ENCODE measurements around the gene SPAG7. TPM values are rescaled to one million over a fixed set of nuclear protein-coding genes. Genes with fewer than 3 reads are reported as not detected.

SPAG7 gene
- total and polyA plus RNA-seq, 10 donors: 34.8 to 89.1 (median 55.5) TPM

GRCh38 chr17:4934173-4934979, 33.2 kb downstream of the SPAG7 start:
- H3K27ac ChIP-seq: peak overlapping the region in 7 of 8 donors; percentile 13 to 55 (median 38)
- no peaks in the 10 kb centered on the region for H3K9me3 ChIP-seq
- H3K27me3 ChIP-seq (replicated peaks in 1 of 7): no peaks in the 10 kb centered on the region
- H3K4me3 ChIP-seq: peak overlapping the region in 1 of 8 donors; percentile 26
- DNase-seq: no peak
- 15 to 21% (median 17%) methylated on average over 14 of the region's 14 CpGs for WGBS, 5 donors
- TF ChIP-seq CTCF (IDR thresholded peaks at IDR 0.05 in 8 of 11, conservative IDR thresholded peaks at IDR 0.05 in 3 of 11) (peak in 3 of 11 experiments; percentile 14 to 31 (median 25)), POLR2AphosphoS5 (IDR thresholded peaks at IDR 0.05) (peak; percentile 59 to 77 (median 73)), POLR2A (IDR thresholded peaks at IDR 0.05) (no peak)
- H3K4me1 ChIP-seq: peaks cover 17 to 68% (median 34%) of the 10 kb centered on the region in 6 donors
- peaks cover 0 to 34% (median 19%) of the 10 kb centered on the region in 6 donors for H3K36me3 ChIP-seq
- intact Hi-C loops (cut with DNase I; ENCODE audit: low total_unique reads): loop anchor here (10.0 kb wide), 1 partner anchor 60 kb away; the partner anchor contains the start of genes INCA1 and KIF1C

GRCh38 chr17:4933646-4934045, 34.0 kb downstream of the SPAG7 start:
- 61 to 79% (median 67%) methylated on average over 7 to 16 of the region's 16 CpGs for WGBS, 5 donors
- Histone ChIP-seq H3K4me3 (peak overlapping the region in 1 of 8 donors; percentile 26), H3K9me3 (no peaks in the 10 kb centered on the region), H3K36me3 (peaks cover 0 to 34% (median 19%) of the 10 kb centered on the region in 6 donors), H3K4me1 (peaks cover 11 to 60% (median 26%) of the 10 kb centered on the region in 6 donors), H3K27ac (peak overlapping the region in 3 of 8 donors; percentile 13 to 55 (median 52)), H3K27me3 (replicated peaks in 1 of 7) (no peaks in the 10 kb centered on the region)
- no peak for DNase-seq
- intact Hi-C loops (cut with DNase I; ENCODE audit: low total_unique reads): loop anchor here (10.0 kb wide), 1 partner anchor 61 kb away; the partner anchor contains the start of genes INCA1 and KIF1C
- TF ChIP-seq POLR2A (IDR thresholded peaks at IDR 0.05): no peak
- TF ChIP-seq POLR2AphosphoS5 (IDR thresholded peaks at IDR 0.05): no peak
- no peak for TF ChIP-seq CTCF (IDR thresholded peaks at IDR 0.05 in 8 of 11, conservative IDR thresholded peaks at IDR 0.05 in 3 of 11)

GRCh38 chr17:4932756-4933155, 34.9 kb downstream of the SPAG7 start:
- H3K27ac ChIP-seq: no peak overlapping the region
- intact Hi-C loops (cut with DNase I; ENCODE audit: low total_unique reads): loop anchor here (10.0 kb wide), 1 partner anchor 62 kb away; the partner anchor contains the start of genes INCA1 and KIF1C
- 91 to 99% (median 92%) methylated on average over 12 of the region's 12 CpGs for whole genome bisulfite sequencing, 5 donors
- no peaks in the 10 kb centered on the region for H3K27me3 ChIP-seq (replicated peaks in 1 of 7)
- peaks cover 0 to 26% (median 13%) of the 10 kb centered on the region in 6 donors for H3K36me3 ChIP-seq
- H3K4me1 ChIP-seq: peaks cover 8 to 51% (median 18%) of the 10 kb centered on the region in 6 donors
- H3K4me3 ChIP-seq: no peak overlapping the region
- H3K9me3 ChIP-seq: no peaks in the 10 kb centered on the region
- DNase-seq: no peak
- TF ChIP-seq POLR2A (IDR thresholded peaks at IDR 0.05) (no peak), CTCF (IDR thresholded peaks at IDR 0.05 in 8 of 11, conservative IDR thresholded peaks at IDR 0.05 in 3 of 11) (no peak), POLR2AphosphoS5 (IDR thresholded peaks at IDR 0.05) (peak in 1 of 3 donors; percentile 69)

- no peak for DNase-seq
- TF ChIP-seq POLR2AphosphoS5 (IDR thresholded peaks at IDR 0.05): no peak
- TF ChIP-seq CTCF (IDR thresholded peaks at IDR 0.05 in 8 of 11, conservative IDR thresholded peaks at IDR 0.05 in 3 of 11): no peak
- no peak for TF ChIP-seq POLR2A (IDR thresholded peaks at IDR 0.05)
- intact Hi-C loops (cut with DNase I; ENCODE audit: low total_unique reads): loop anchor here (10.0 kb wide), 1 partner anchor 63 kb away; the partner anchor contains the start of genes INCA1 and KIF1C
- Histone ChIP-seq H3K27me3 (replicated peaks in 1 of 7) (no peaks in the 10 kb centered on the region), H3K9me3 (no peaks in the 10 kb centered on the region), H3K27ac (peak within 1 kb of the TSS in 2 of 8 donors; percentile 5 to 13), H3K4me1 (peaks cover 8 to 43% (median 16%) of the 10 kb centered on the region in 6 donors), H3K36me3 (peaks cover 0 to 18% (median 5%) of the 10 kb centered on the region in 6 donors), H3K4me3 (no peak within 1 kb of the TSS)
- WGBS, 5 donors: 35 to 66% (median 41%) methylated on average over 14 of the region's 14 CpGs
These were observed 35.7 kb downstream of the SPAG7 start, which contains the start of gene GP1BA for GRCh38 chr17:4931963-4932362. TSS of gene GP1BA (plus strand) at chr17:4932277. CDS start at chr17:4932605, 328 bp downstream.

All from spleen (tissue), 11 donors.